Heart right ventricle (tissue), 16 donors: Measurements from ENCODE around the gene TST. TPM values are rescaled to one million over a fixed set of nuclear protein-coding genes. Genes with fewer than 3 reads are reported as not detected.

ENCODE experiments used
- ATAC-seq, 8 donors: fragments of 200-7000 bp; cut with Tn5 transposase; one replicate each; pipeline ENCODE4 v1.9.1; 2020; ENCODE audit warnings: mild to moderate bottlenecking in 8 of 8, moderate library complexity in 8 of 8, moderate number of reproducible peaks in 1 of 8
- DNase-seq, 2 donors: peaks; one replicate each; pipeline ENCODE4 v3.0.0-alpha.2; 2020
- H3K27ac ChIP-seq, 10 donors: fragments of 200-600 bp; sonication (generic) in 2 of 10; one replicate each; pipeline versions ENCODE4 v1.5.0 to v1.8.0; 2020 to 2022; ENCODE audit warnings: mild to moderate bottlenecking in 3 of 10
- H3K27me3 ChIP-seq, 7 donors: fragments of 200-600 bp; one replicate each; pipeline ENCODE4 v1.8.0; 2021 to 2022; ENCODE audit warnings: mild to moderate bottlenecking in 2 of 7
- H3K36me3 ChIP-seq, 9 donors: fragments of 200-600 bp; sonication (generic) in 1 of 9; one replicate each; pipeline versions ENCODE4 v1.5.0 to v1.8.0; 2020 to 2022; ENCODE audit warnings: mild to moderate bottlenecking in 2 of 9
- H3K4me1 ChIP-seq, 9 donors: fragments of 200-600 bp; sonication (generic) in 1 of 9; one replicate each; pipeline versions ENCODE4 v1.5.0 to v1.8.0; 2020 to 2022; ENCODE audit warnings: mild to moderate bottlenecking in 4 of 9
- H3K4me3 ChIP-seq, 10 donors: fragments of 200-600 bp; sonication (generic) in 2 of 10; one replicate each; pipeline versions ENCODE4 v1.5.0 to v1.8.0; 2020 to 2022; ENCODE audit warnings: mild to moderate bottlenecking in 7 of 10, moderate library complexity in 2 of 10
- H3K9me3 ChIP-seq, 11 donors: fragments of 200-600 bp in 10 of 11; sonication (generic) in 2 of 11; one replicate each; pipeline versions ENCODE4 v1.5.0 to v1.8.0; 2013 to 2022; ENCODE audit warnings: mild to moderate bottlenecking in 2 of 11, control low read depth in 1 of 11, moderate library complexity in 1 of 11
- CTCF ChIP-seq, 9 donors: fragments of 200-600 bp; sonication (generic) in 2 of 9; IDR thresholded peaks; one replicate each; pipeline versions ENCODE4 v1.5.0 to v1.8.0; 2021 to 2022; ENCODE audit warnings: antibody characterized with exemption in 9 of 9, mild to moderate bottlenecking in 5 of 9, moderate library complexity in 1 of 9
- WGBS, 2 donors: extraction: QIAGEN DNeasy Blood & Tissue Kit; methylation state at CpG; one replicate each; pipeline ENCODE4 v1.1.7; 2013; ENCODE audit warnings: inconsistent platforms in 1 of 2; 5-methylcytosine and 5-hydroxymethylcytosine counted together
- intact Hi-C, 10 donors: fragments of 100-400 bp; cut with DNase I; formaldehyde crosslinking; loops; one replicate each; pipeline versions ENCODE4 v1.11.1 to v1.14.2; 2022
- polyA plus RNA-seq, 2 donors: library from polyadenylated mRNA; stranded (reverse); fragments of 200-250 nt; gene quantifications; one replicate each; pipeline ENCODE4 v1.2.3, GENCODE V29; 2013
- total RNA-seq, 10 donors: library from RNA; stranded (reverse); fragmentation: NEBNext Ultra II Directional in 3 of 10; extraction: Animal tissue kit (Norgen Biotek cat#: 25700) in 3 of 10; gene quantifications; one replicate each; pipeline versions ENCODE4 v1.2.1 to v1.2.4, GENCODE V29; 2021 to 2023
- donor health status: Arrhythmogenic right ventricular cardiomyopathy.
- donor health status: ischemic (EF 13 %, LVEDD 7.1; RV severe dilation, severe dysfunction).
- donor health status: healthy with polysubstance abuse.
- donor health status: DM: no; HTN: yes; CAD: no.
- donor health status: DM: no; HTN: no; CAD: no.
- donor health status: ischemic (EF 25% LVEDD 6.9; RV normal size, moderate dysfunction).
- donor health status: ischemic (EF 25% LVEDD 5.7; RV mildly dilated, moderate dysfunction).
- donor health status: healthy.
- donor health status: DM: yes; HTN: yes; CAD: no.
- donor health status: Ischemic cardiomyopathy.
- donor health status: ischemic (EF 35%, LVEDD 5.7; RV mildly dilated, moderate dysfunction).
- donor health status: nonischemic (EF 11% LVEDD 7.7; RV severe dilation, severe dysfunction).
- donor health status: DM: yes; HTN: yes; CAD: no.
- donor health status: PGD.
- donor health status: ischemic (EF 29% LVEDD 5.4; RV normal size, mild dysfunction).
- donor health status: nonischemic (EF 23%, LVEDD 6.1; RV moderate dilation, normal function).

TST gene
- total and polyA plus RNA-seq, 12 donors: 34.1 to 87.4 (median 50.6) TPM

- H3K27me3 ChIP-seq: peaks cover 0 to 5% (median 0%) of the 10 kb centered on the region in 7 donors
- intact Hi-C loops: loop anchor here in 1 of 10 donors (10.0 kb wide), 1 partner anchor 405 kb away; no protein-coding TSS in a partner anchor
- no peak for ATAC-seq
- no peak for TF ChIP-seq CTCF (IDR thresholded peaks at IDR 0.05)
- H3K4me1 ChIP-seq: no peaks in the 10 kb centered on the region
- no peak overlapping the region for H3K4me3 ChIP-seq
- 88 to 91% methylated on average over 9 of the region's 9 CpGs for WGBS, 2 donors
- peaks cover 0 to 69% (median 11%) of the 10 kb centered on the region in 9 donors for H3K36me3 ChIP-seq
- no peak overlapping the region for H3K27ac ChIP-seq
- no peaks in the 10 kb centered on the region for H3K9me3 ChIP-seq
- DNase-seq: peak in 1 of 2 donors; percentile 3
Measured at GRCh38 chr22:37059876-37060449, 40.7 kb upstream of the TST start.

- H3K36me3 ChIP-seq: peaks cover 0 to 74% (median 11%) of the 10 kb centered on the region in 9 donors
- 93 to 96% methylated on average over 28 of the region's 28 CpGs for WGBS, 2 donors
Measured at GRCh38 chr22:37058917-37059701, 39.9 kb upstream of the TST start.

GRCh38 chr22:37057796-37058510 lies 38.7 kb upstream of the TST start:
- ATAC-seq (no peak), DNase-seq (peak in 1 of 2 donors; percentile 9)
- H3K36me3 ChIP-seq: peaks cover 0 to 74% (median 11%) of the 10 kb centered on the region in 9 donors
- H3K9me3 ChIP-seq: no peaks in the 10 kb centered on the region
- 84 to 93% methylated on average over 12 of the region's 12 CpGs for WGBS, 2 donors
- no peak overlapping the region for H3K4me3 ChIP-seq
- no peaks in the 10 kb centered on the region for H3K27me3 ChIP-seq
- H3K27ac ChIP-seq: no peak overlapping the region
- no peak for TF ChIP-seq CTCF (IDR thresholded peaks at IDR 0.05)
- intact Hi-C loops: no loop called here
- peaks cover 4 to 11% (median 11%) of the 10 kb centered on the region in 9 donors for H3K4me1 ChIP-seq

More at GRCh38 chr22:37058917-37059701, 39.9 kb upstream of the TST start:
- TF ChIP-seq CTCF (IDR thresholded peaks at IDR 0.05): no peak
- Histone ChIP-seq H3K9me3 (no peaks in the 10 kb centered on the region), H3K4me1 (peaks cover 0 to under 1% (median 0%) of the 10 kb centered on the region in 9 donors), H3K27ac (no peak overlapping the region), H3K4me3 (no peak overlapping the region), H3K27me3 (no peaks in the 10 kb centered on the region)
- intact Hi-C loops: no loop called here
- DNase-seq: peak in 1 of 2 donors; percentile 7
- no peak for ATAC-seq

GRCh38 chr22:37057226-37057625 lies 38.0 kb upstream of the TST start:
- 81 to 85% methylated on average over 8 to 9 of the region's 9 CpGs for WGBS, 2 donors
- intact Hi-C loops: no loop called here
- peaks cover 0 to 74% (median 11%) of the 10 kb centered on the region in 9 donors for H3K36me3 ChIP-seq
- ATAC-seq: no peak
- peaks cover 6 to 19% (median 18%) of the 10 kb centered on the region in 9 donors for H3K4me1 ChIP-seq
- TF ChIP-seq CTCF (IDR thresholded peaks at IDR 0.05): no peak
- no peaks in the 10 kb centered on the region for H3K9me3 ChIP-seq
- H3K27ac ChIP-seq: no peak overlapping the region
- H3K27me3 ChIP-seq: no peaks in the 10 kb centered on the region
- H3K4me3 ChIP-seq: no peak overlapping the region
- DNase-seq: peak in 1 of 2 donors; percentile 5
